ENCODE measurements around the gene NR6A1. TPM values are rescaled to one million over a fixed set of nuclear protein-coding genes. Genes with fewer than 3 reads are reported as not detected.

Gene NR6A1
- total RNA-seq, 1 experiment from 2014 or later, result 164 TPM

GRCh38 chr9:124530246-124530645 is 240.9 kb downstream of the NR6A1 start:
- no peak for ATAC-seq
- H3K4me3 Mint-ChIP-seq, result no peak overlapping the region
- CTCF ChIA-PET, result no interaction called here
- no peak for DNase-seq (ENCODE audit: low spot score)
- H3K9me3 Mint-ChIP-seq, result no peaks in the 10 kb centered on the region
- TF ChIP-seq USF1 (CRISPR knock-in tag; IDR thresholded peaks at IDR 0.05), result no peak
- no peak for TF ChIP-seq SMAD3 (CRISPR knock-in tag; IDR thresholded peaks at IDR 0.05; ENCODE audit: borderline replicate concordance)
- no peaks in the 10 kb centered on the region for H3K27me3 Mint-ChIP-seq (ENCODE audit: low read depth)
- no peak overlapping the region for H3K27ac Mint-ChIP-seq
- POLR2A ChIA-PET, result no interaction called here
- peaks cover 21% of the 10 kb centered on the region for H3K36me3 Mint-ChIP-seq
- H3K4me1 Mint-ChIP-seq, result no peaks in the 10 kb centered on the region

- ChIA-PET CTCF (interaction anchor here (2.9 kb wide), 1 partner anchor 9 kb away, joined by 19 read pairs; no protein-coding TSS in a partner anchor), POLR2A (no interaction called here)
- no peak overlapping the region for H3K27ac Mint-ChIP-seq
- no peaks in the 10 kb centered on the region for H3K27me3 Mint-ChIP-seq (ENCODE audit: low read depth)
- no peak for ATAC-seq
- no peaks in the 10 kb centered on the region for H3K9me3 Mint-ChIP-seq
- peaks cover 18% of the 10 kb centered on the region for H3K36me3 Mint-ChIP-seq
- DNase-seq (ENCODE audit: low spot score), result no peak
- H3K4me1 Mint-ChIP-seq, result no peaks in the 10 kb centered on the region
- no peak for TF ChIP-seq E2F4 (CRISPR knock-in tag; IDR thresholded peaks at IDR 0.05; ENCODE audit: borderline replicate concordance, low read depth)
- no peak for TF ChIP-seq SMAD4 (CRISPR knock-in tag; IDR thresholded peaks at IDR 0.05)
- no peak for TF ChIP-seq AR (CRISPR knock-in tag; IDR thresholded peaks at IDR 0.05)
- TF ChIP-seq GTF2I (CRISPR knock-in tag; conservative IDR thresholded peaks at IDR 0.05), result no peak
- TF ChIP-seq JUN (CRISPR knock-in tag; IDR thresholded peaks at IDR 0.05), result no peak
- no peak for TF ChIP-seq SMAD3 (CRISPR knock-in tag; IDR thresholded peaks at IDR 0.05; ENCODE audit: borderline replicate concordance)
- TF ChIP-seq NFE2L1 (CRISPR knock-in tag; IDR thresholded peaks at IDR 0.05), result no peak
- no peak for TF ChIP-seq ELF4 (CRISPR knock-in tag; IDR thresholded peaks at IDR 0.05; ENCODE audit: low read depth)
- TF ChIP-seq RORB (CRISPR knock-in tag; IDR thresholded peaks at IDR 0.05), result no peak
- no peak for TF ChIP-seq NR1H2 (CRISPR knock-in tag; IDR thresholded peaks at IDR 0.05)
- no peak for TF ChIP-seq ZNF396 (CRISPR knock-in tag; IDR thresholded peaks at IDR 0.05; ENCODE audit: borderline replicate concordance)
- TF ChIP-seq USF1 (CRISPR knock-in tag; IDR thresholded peaks at IDR 0.05), result no peak
- no peak for TF ChIP-seq ATF3 (CRISPR knock-in tag; conservative IDR thresholded peaks at IDR 0.05)
- no peak for TF ChIP-seq JAZF1 (CRISPR knock-in tag; IDR thresholded peaks at IDR 0.05)
- H3K4me3 Mint-ChIP-seq, result no peak overlapping the region
These were observed 243.3 kb downstream of the NR6A1 start for GRCh38 chr9:124527781-124528180.

GRCh38 chr9:124526174-124526573 is 244.9 kb downstream of the NR6A1 start:
- Mint-ChIP-seq H3K36me3 (peaks cover 25% of the 10 kb centered on the region), H3K4me3 (no peak overlapping the region), H3K27me3 (ENCODE audit: low read depth) (no peaks in the 10 kb centered on the region), H3K27ac (no peak overlapping the region), H3K4me1 (0 out of 2 replicates have a peak, but pooled peaks cover 3% of the 10 kb centered on the region), H3K9me3 (no peaks in the 10 kb centered on the region)
- no peak for ATAC-seq
- ChIA-PET CTCF (interaction anchor here (1.0 to 5.3 kb wide), 2 partner anchors 11 to 25 kb away, joined by 4 to 41 read pairs; no protein-coding TSS in a partner anchor), POLR2A (interaction anchor here (1.1 kb wide), 1 partner anchor 137 kb away, joined by 3 read pairs; no protein-coding TSS in a partner anchor)
- DNase-seq (ENCODE audit: low spot score), result no peak
- no peak for TF ChIP-seq OVOL2 (CRISPR knock-in tag; IDR thresholded peaks at IDR 0.05; ENCODE audit: borderline replicate concordance)
- no peak for TF ChIP-seq PREB (CRISPR knock-in tag; IDR thresholded peaks at IDR 0.05; ENCODE audit: borderline replicate concordance)
- TF ChIP-seq HMGXB4 (CRISPR knock-in tag; IDR thresholded peaks at IDR 0.05), result no peak
- no peak for TF ChIP-seq ZNF425 (CRISPR knock-in tag; conservative IDR thresholded peaks at IDR 0.05)
- TF ChIP-seq NFATC4 (CRISPR knock-in tag; IDR thresholded peaks at IDR 0.05), result no peak

Data from WTC11 (cell line).